Measurements from ENCODE around the gene TOM1L2.

DNA sequence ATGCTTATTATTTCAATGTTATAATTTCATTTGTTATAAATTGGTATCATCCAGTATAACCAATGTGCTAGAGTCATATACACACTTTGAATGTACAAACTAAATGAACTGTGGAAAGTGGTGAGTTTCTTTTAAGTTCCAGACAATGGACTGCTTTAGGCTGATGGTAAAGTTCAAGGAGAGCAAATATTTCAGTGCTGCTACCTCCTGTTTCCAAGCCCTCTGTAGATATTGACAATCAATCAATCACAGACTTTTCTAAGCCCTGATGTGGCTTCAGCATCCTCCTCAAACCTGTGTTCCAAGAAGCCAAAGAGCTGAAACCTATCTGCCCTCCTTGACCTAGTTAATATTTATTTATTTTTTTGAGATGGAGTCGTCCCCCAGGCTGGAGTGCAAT lies 107.2 kb downstream of the TOM1L2 start:
- TF ChIP-seq, protein P1, sequence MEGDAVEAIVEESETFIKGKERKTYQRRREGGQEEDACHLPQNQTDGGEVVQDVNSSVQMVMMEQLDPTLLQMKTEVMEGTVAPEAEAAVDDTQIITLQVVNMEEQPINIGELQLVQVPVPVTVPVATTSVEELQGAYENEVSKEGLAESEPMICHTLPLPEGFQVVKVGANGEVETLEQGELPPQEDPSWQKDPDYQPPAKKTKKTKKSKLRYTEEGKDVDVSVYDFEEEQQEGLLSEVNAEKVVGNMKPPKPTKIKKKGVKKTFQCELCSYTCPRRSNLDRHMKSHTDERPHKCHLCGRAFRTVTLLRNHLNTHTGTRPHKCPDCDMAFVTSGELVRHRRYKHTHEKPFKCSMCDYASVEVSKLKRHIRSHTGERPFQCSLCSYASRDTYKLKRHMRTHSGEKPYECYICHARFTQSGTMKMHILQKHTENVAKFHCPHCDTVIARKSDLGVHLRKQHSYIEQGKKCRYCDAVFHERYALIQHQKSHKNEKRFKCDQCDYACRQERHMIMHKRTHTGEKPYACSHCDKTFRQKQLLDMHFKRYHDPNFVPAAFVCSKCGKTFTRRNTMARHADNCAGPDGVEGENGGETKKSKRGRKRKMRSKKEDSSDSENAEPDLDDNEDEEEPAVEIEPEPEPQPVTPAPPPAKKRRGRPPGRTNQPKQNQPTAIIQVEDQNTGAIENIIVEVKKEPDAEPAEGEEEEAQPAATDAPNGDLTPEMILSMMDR (IDR thresholded peaks at IDR 0.05; ENCODE audit: low read length): no peak
- no peak for TF ChIP-seq EZH2 (optimal IDR thresholded peaks at IDR 0.05; ENCODE audit: low read depth, low read length)

Measured in MM.1S (cell line).